ENCODE results near the gene CD84.

DNA sequence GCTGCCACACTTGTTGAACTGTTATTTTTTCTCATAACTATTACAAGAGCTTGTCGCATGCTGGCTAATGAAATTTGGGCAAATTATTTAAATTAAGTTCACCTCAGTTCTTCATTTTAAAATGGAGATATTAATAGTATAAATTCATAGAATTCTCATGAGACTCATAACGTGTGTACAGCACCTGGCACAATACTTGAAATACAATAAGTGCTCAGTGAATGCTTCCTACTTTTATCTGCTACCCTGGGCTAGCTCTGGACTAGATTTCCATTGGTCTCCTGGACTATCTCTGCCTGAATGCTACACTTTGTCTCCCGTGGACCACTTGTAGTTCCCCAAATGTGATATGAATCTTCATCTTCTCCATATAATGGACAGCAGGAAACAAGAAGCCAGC lies 57.2 kb downstream of the CD84 start:
- TF ChIP-seq, protein P1, sequence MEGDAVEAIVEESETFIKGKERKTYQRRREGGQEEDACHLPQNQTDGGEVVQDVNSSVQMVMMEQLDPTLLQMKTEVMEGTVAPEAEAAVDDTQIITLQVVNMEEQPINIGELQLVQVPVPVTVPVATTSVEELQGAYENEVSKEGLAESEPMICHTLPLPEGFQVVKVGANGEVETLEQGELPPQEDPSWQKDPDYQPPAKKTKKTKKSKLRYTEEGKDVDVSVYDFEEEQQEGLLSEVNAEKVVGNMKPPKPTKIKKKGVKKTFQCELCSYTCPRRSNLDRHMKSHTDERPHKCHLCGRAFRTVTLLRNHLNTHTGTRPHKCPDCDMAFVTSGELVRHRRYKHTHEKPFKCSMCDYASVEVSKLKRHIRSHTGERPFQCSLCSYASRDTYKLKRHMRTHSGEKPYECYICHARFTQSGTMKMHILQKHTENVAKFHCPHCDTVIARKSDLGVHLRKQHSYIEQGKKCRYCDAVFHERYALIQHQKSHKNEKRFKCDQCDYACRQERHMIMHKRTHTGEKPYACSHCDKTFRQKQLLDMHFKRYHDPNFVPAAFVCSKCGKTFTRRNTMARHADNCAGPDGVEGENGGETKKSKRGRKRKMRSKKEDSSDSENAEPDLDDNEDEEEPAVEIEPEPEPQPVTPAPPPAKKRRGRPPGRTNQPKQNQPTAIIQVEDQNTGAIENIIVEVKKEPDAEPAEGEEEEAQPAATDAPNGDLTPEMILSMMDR (IDR thresholded peaks at IDR 0.05) = no peak
- TF ChIP-seq POLR2A (IDR thresholded peaks at IDR 0.05) = no peak
